Thyroid gland (tissue), 4 donors: ENCODE results near the gene NFE2L3. TPM values are rescaled to one million over a fixed set of nuclear protein-coding genes. Genes with fewer than 3 reads are reported as not detected.

Experiments
- DNase-seq, 2 donors: peaks; one replicate each; pipeline ENCODE4 v3.0.0-alpha.2; 2019
- H3K27ac ChIP-seq, 3 donors: fragments of 200-600 bp; sonication (generic); 1 replicate in 2 of 3; 2 replicates in 1 of 3; pipeline ENCODE4 v1.5.1; 2016 to 2019; ENCODE audit warnings: mild to moderate bottlenecking in 1 of 3, moderate library complexity in 1 of 3
- H3K27me3 ChIP-seq: fragments of 200-600 bp; sonication (generic); one replicate; pipeline ENCODE4 v1.5.1; 2019
- H3K36me3 ChIP-seq, 2 donors: fragments of 200-600 bp; sonication (generic); one replicate each; pipeline ENCODE4 v1.5.1; 2016 to 2019
- H3K4me1 ChIP-seq, 2 donors: fragments of 200-600 bp; sonication (generic); one replicate each; pipeline ENCODE4 v1.5.1; 2017 to 2019
- H3K4me3 ChIP-seq, 3 donors: fragments of 200-600 bp; sonication (generic); replicated peaks in 1 of 3; 1 replicate in 2 of 3; 2 replicates in 1 of 3; pipeline ENCODE4 v1.5.1; 2016; ENCODE audit warnings: mild to moderate bottlenecking in 1 of 3
- H3K9me3 ChIP-seq: fragments of 200-600 bp; sonication (generic); one replicate; pipeline ENCODE4 v1.5.1; 2017
- POLR2A ChIP-seq, 2 donors: fragments of 450-650 bp; IDR thresholded peaks; one replicate each; pipeline ENCODE4 v1.6.1; 2017; ENCODE audit warnings: antibody characterized with exemption in 2 of 2, mild to moderate bottlenecking in 2 of 2, moderate library complexity in 1 of 2
- WGBS, 2 donors: methylation state at CpG; one replicate each; pipeline ENCODE4 v1.1.5; 2017; 5-methylcytosine and 5-hydroxymethylcytosine counted together
- intact Hi-C: fragments of 100-400 bp; cut with DNase I; formaldehyde crosslinking; loops from one replicate; pipeline ENCODE4 v1.15.1; 2023
- total RNA-seq, 4 donors: library from RNA; depleted of rRNA; stranded (reverse); fragments of >200 nt; gene quantifications; one replicate each; pipeline ENCODE4 v1.2.3, GENCODE V29; 2016
- TF ChIP-seq, protein P1 (sequence below), 6 experiments: fragments of 200-600 bp in 3 of 6; fragments of 450-650 bp in 3 of 6; sonication (generic) in 3 of 6; IDR thresholded peaks; one replicate each; pipeline ENCODE4 v1.5.1; 2016 to 2019; ENCODE audit warnings: antibody characterized with exemption in 6 of 6, mild to moderate bottlenecking in 2 of 6, inconsistent platforms in 1 of 6, moderate library complexity in 1 of 6

NFE2L3 gene
- total RNA-seq, 4 donors from 2014 or later = 0.33 to 1.4 (median 0.98) TPM

DNA sequence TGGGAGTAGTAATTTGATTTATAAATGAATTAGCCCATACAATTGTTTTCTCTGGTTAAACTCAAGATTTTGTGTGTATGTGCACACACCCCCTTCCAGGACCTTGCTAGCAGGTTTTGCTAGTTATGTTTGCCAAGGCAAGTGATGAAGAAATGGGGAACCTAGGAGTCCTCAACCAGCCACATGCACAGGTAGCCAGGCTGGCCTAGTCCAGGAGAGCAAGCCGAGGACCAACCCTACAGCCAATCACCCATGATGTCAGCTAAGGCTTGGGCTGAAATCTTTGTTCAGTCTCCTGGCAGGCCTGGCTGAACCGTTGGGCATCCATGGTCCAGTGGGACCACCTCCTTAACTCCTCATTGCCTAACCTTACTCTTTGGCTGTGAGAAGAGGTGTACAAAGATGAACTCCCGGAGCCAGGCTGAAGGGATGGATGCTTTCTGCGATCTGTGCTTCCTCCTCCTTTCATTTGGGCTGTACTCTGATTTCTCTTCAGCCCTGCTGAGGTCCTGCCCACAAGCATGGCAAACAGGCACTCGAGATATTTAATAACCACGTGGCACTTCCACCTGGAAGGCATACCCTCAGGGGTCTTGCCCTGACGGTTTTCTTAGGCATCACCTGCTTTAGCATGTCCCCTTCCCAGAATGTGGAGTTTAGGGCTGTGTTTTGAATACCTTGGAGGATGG is 26.4 kb downstream of the NFE2L3 start:
- Histone ChIP-seq H3K4me1 (peaks cover 0 to 13% of the 10 kb centered on the region in 2 donors), H3K9me3 (no peaks in the 10 kb centered on the region), H3K4me3 (no peak overlapping the region), H3K27ac (no peak overlapping the region), H3K27me3 (no peaks in the 10 kb centered on the region), H3K36me3 (no peaks in the 10 kb centered on the region)
- WGBS, 2 donors = 77 to 83% methylated on average over 7 of the region's 7 CpGs
- intact Hi-C loops = no loop called here
- TF ChIP-seq POLR2A (IDR thresholded peaks at IDR 0.05) = no peak
- TF ChIP-seq, protein P1, sequence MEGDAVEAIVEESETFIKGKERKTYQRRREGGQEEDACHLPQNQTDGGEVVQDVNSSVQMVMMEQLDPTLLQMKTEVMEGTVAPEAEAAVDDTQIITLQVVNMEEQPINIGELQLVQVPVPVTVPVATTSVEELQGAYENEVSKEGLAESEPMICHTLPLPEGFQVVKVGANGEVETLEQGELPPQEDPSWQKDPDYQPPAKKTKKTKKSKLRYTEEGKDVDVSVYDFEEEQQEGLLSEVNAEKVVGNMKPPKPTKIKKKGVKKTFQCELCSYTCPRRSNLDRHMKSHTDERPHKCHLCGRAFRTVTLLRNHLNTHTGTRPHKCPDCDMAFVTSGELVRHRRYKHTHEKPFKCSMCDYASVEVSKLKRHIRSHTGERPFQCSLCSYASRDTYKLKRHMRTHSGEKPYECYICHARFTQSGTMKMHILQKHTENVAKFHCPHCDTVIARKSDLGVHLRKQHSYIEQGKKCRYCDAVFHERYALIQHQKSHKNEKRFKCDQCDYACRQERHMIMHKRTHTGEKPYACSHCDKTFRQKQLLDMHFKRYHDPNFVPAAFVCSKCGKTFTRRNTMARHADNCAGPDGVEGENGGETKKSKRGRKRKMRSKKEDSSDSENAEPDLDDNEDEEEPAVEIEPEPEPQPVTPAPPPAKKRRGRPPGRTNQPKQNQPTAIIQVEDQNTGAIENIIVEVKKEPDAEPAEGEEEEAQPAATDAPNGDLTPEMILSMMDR (IDR thresholded peaks at IDR 0.05) = no peak
- no peak for DNase-seq

DNA sequence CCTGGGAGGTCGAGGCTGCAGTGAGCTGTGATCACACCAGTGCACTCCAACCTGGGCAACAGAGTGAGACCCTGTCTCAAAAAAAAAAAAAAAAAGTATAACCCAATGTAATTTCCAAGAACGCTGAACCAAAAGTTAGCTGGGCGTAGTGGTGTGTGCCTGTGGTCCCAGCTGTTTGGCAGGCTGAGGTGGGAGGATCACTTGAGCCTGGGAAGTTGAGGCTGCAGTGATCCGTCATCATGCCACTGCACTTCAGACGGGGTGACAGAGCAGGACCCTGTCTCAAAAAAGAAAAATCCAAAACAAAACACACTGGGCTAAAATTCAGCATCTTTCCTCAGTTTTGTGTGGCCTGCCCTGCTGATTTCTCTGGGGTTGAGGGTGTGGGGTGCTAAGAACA is 27.4 kb downstream of the NFE2L3 start:
- 68 to 69% methylated on average over 5 of the region's 5 CpGs for WGBS, 2 donors
- H3K36me3 ChIP-seq = no peaks in the 10 kb centered on the region
- no peak overlapping the region for H3K4me3 ChIP-seq
- peaks cover 4 to 17% of the 10 kb centered on the region in 2 donors for H3K4me1 ChIP-seq
- DNase-seq = no peak
- H3K27me3 ChIP-seq = no peaks in the 10 kb centered on the region
- intact Hi-C loops = no loop called here
- H3K9me3 ChIP-seq = no peaks in the 10 kb centered on the region
- no peak overlapping the region for H3K27ac ChIP-seq
- TF ChIP-seq, protein P1 (IDR thresholded peaks at IDR 0.05) = no peak
- no peak for TF ChIP-seq POLR2A (IDR thresholded peaks at IDR 0.05)

DNA sequence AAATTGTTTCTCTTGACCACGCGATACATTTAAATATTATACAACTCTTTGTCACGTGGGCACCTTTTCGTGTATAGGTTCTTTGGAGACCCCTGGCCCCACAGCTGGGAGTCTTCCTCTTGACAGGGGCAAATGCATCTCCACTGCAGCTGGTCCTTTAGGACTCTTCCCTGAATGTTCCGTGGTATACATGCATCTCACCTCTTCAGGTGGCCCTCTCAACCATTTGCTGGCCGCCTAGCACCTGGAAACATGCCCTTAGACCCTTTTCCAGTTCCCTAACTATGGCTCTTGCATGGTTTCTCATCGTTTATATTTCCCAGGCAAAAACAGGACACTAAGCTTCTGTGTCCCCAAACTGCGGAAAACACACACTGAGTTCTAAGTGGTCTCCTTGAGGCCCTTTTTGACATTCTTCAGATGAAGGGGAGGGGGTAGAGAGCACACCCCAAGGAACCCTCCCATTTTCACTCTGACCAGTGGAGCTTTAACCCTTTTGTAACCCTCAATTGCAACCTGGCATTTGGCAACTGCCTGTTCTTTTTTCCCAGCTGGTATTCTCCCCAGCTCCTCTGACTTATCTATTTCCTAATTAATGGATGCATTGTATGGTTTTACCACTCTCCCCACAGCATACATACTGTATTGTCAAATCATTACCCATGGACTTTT is 28.0 kb downstream of the NFE2L3 start:
- DNase-seq = no peak
- WGBS, 2 donors = 22 to 35% methylated on average over 8 of the region's 8 CpGs
- no peak overlapping the region for H3K4me3 ChIP-seq
- intact Hi-C loops = no loop called here
- H3K27ac ChIP-seq = no peak overlapping the region
- H3K9me3 ChIP-seq = no peaks in the 10 kb centered on the region
- H3K4me1 ChIP-seq = peaks cover 4 to 17% of the 10 kb centered on the region in 2 donors
- TF ChIP-seq, protein P1 (IDR thresholded peaks at IDR 0.05) = no peak
- no peak for TF ChIP-seq POLR2A (IDR thresholded peaks at IDR 0.05)
- no peaks in the 10 kb centered on the region for H3K27me3 ChIP-seq
- no peaks in the 10 kb centered on the region for H3K36me3 ChIP-seq

DNA sequence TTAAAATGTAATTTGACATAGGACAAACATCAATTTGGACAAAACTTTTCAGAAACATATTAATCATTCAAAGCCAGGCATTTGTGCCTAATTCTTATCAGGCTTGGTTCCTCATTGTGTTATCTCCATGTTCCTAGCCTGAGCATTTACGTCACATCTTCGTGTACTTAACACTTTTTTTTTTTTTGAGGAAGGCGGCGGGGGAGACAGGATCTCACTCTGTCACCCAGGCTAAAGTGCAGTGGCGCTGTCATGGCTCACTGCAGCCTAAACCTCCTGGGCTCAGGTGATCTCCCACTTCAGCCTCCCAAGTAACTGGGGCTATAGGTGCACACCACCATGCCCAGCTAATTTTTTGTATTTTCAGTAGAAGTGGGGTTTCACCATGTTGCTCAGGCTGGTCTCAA is 28.8 kb downstream of the NFE2L3 start:
- Histone ChIP-seq H3K27ac (no peak overlapping the region), H3K9me3 (no peaks in the 10 kb centered on the region), H3K4me3 (no peak overlapping the region), H3K36me3 (no peaks in the 10 kb centered on the region), H3K27me3 (no peaks in the 10 kb centered on the region), H3K4me1 (peaks cover 4 to 17% of the 10 kb centered on the region in 2 donors)
- TF ChIP-seq, protein P1 (IDR thresholded peaks at IDR 0.05) = no peak
- peak in 1 of 2 donors; percentile 12 for TF ChIP-seq POLR2A (IDR thresholded peaks at IDR 0.05)
- intact Hi-C loops = no loop called here
- WGBS, 2 donors = 29 to 38% methylated on average over 5 of the region's 5 CpGs
- DNase-seq = peak in 1 of 2 donors; percentile 39
